Testis (tissue), 2 donors: ENCODE data around the gene SECTM1.

Experiments used
- CTCF ChIP-seq, 3 experiments: fragments of 450-650 bp in 2 of 3; fragments of 200-600 bp in 1 of 3; sonication (generic) in 1 of 3; IDR thresholded peaks; one replicate each; pipeline ENCODE4 v1.5.1; 2016 to 2019; ENCODE audit warnings: antibody characterized with exemption in 3 of 3, mild to moderate bottlenecking in 2 of 3, moderate library complexity in 1 of 3
- POLR2A ChIP-seq: fragments of 450-650 bp; IDR thresholded peaks from one replicate; pipeline ENCODE4 v1.6.1; 2017; ENCODE audit warnings: antibody characterized with exemption, mild to moderate bottlenecking, moderate library complexity

GRCh38 chr17:82318169-82318498, 15.4 kb downstream of the SECTM1 start:
- TF ChIP-seq CTCF (IDR thresholded peaks at IDR 0.05) (no peak), POLR2A (no peak)
